ENCODE results near the gene DLX2. TPM values are rescaled to one million over a fixed set of nuclear protein-coding genes. Genes with fewer than 3 reads are reported as not detected.
A peak's percentile ranks its signal among the peaks of the same experiment; 100 is the strongest.

Gene DLX2
- total and polyA plus RNA-seq, 2 experiments from 2014 or later: 0.37 to 1.2 TPM

GRCh38 chr2:172105471-172106107 is 2.9 kb upstream of the DLX2 start:
- peak overlapping the region; percentile 71 for H3K4me2 ChIP-seq
- DNase-seq (ENCODE audit: low spot score): no peak
- peak; percentile 95 for TF ChIP-seq EZH2 (IDR thresholded peaks at IDR 0.05; ENCODE audit: borderline replicate concordance)
- no peak for TF ChIP-seq CTCF (IDR thresholded peaks at IDR 0.05; ENCODE audit: poor library complexity)
- TF ChIP-seq EZH2phosphoT487 (IDR thresholded peaks at IDR 0.05; ENCODE audit: low read depth, severe bottlenecking, unreplicated experiment): no peak
- peaks cover 33% of the 10 kb centered on the region for H3K4me1 ChIP-seq (ENCODE audit: insufficient read depth)
- H3K27me3 ChIP-seq: peaks cover 86% of the 10 kb centered on the region
- 11% methylated on average over 23 of the region's 23 CpGs for WGBS (ENCODE audit: low lambda C conversion rate, missing lambda C conversion rate)
- no peak overlapping the region for H3K4me3 ChIP-seq
- H2AFZ ChIP-seq: no peak overlapping the region
- H3K9me2 ChIP-seq (replicated peaks; ENCODE audit: insufficient read depth): no peaks in the 10 kb centered on the region
- no peaks in the 10 kb centered on the region for H3K9me3 ChIP-seq (ENCODE audit: low read depth)
- no peaks in the 10 kb centered on the region for H3K36me3 ChIP-seq (replicated peaks; ENCODE audit: insufficient read depth, low read depth)
- no peak overlapping the region for H3K27ac ChIP-seq
- no peaks in the 10 kb centered on the region for H3K79me2 ChIP-seq
- no peaks in the 10 kb centered on the region for H4K20me1 ChIP-seq (ENCODE audit: insufficient read depth, poor library complexity, severe bottlenecking)

GRCh38 chr2:172103471-172104272 is 972 bp upstream of the DLX2 start:
- H2AFZ ChIP-seq: peak overlapping the region; percentile 63

GRCh38 chr2:172101821-172102390 is 794 bp downstream of the DLX2 start:
- Histone ChIP-seq H3K36me3 (replicated peaks; ENCODE audit: insufficient read depth, low read depth) (no peaks in the 10 kb centered on the region), H3K27ac (no peak overlapping the region), H3K4me2 (peak overlapping the region; percentile 96), H3K9me2 (replicated peaks; ENCODE audit: insufficient read depth) (no peaks in the 10 kb centered on the region), H3K27me3 (peaks cover 96% of the 10 kb centered on the region), H3K79me2 (no peaks in the 10 kb centered on the region), H3K4me1 (ENCODE audit: insufficient read depth) (peaks cover 53% of the 10 kb centered on the region), H4K20me1 (ENCODE audit: insufficient read depth, poor library complexity, severe bottlenecking) (no peaks in the 10 kb centered on the region), H3K9me3 (ENCODE audit: low read depth) (no peaks in the 10 kb centered on the region), H2AFZ (peak overlapping the region; percentile 63), H3K4me3 (peak overlapping the region; percentile 59)
- TF ChIP-seq EZH2phosphoT487 (IDR thresholded peaks at IDR 0.05; ENCODE audit: low read depth, severe bottlenecking, unreplicated experiment) (peak; percentile 11), EZH2 (IDR thresholded peaks at IDR 0.05; ENCODE audit: borderline replicate concordance) (peak; percentile 72), CTCF (IDR thresholded peaks at IDR 0.05; ENCODE audit: poor library complexity) (no peak)
- no peak for DNase-seq (ENCODE audit: low spot score)
- WGBS (ENCODE audit: low lambda C conversion rate, missing lambda C conversion rate): 3% methylated on average over 33 of the region's 36 CpGs

More at GRCh38 chr2:172103471-172104272, 972 bp upstream of the DLX2 start:
- H3K9me3 ChIP-seq (ENCODE audit: low read depth): no peaks in the 10 kb centered on the region
- peak; percentile 87 for DNase-seq (ENCODE audit: low spot score)
- WGBS (ENCODE audit: low lambda C conversion rate, missing lambda C conversion rate): 5% methylated on average over 25 of the region's 25 CpGs
- H3K4me1 ChIP-seq (ENCODE audit: insufficient read depth): peaks cover 48% of the 10 kb centered on the region
- no peaks in the 10 kb centered on the region for H3K36me3 ChIP-seq (replicated peaks; ENCODE audit: insufficient read depth, low read depth)
- peak overlapping the region; percentile 59 for H3K4me3 ChIP-seq
- no peaks in the 10 kb centered on the region for H4K20me1 ChIP-seq (ENCODE audit: insufficient read depth, poor library complexity, severe bottlenecking)
- peaks cover 95% of the 10 kb centered on the region for H3K27me3 ChIP-seq
- H3K4me2 ChIP-seq: peak overlapping the region; percentile 96
- no peaks in the 10 kb centered on the region for H3K9me2 ChIP-seq (replicated peaks; ENCODE audit: insufficient read depth)
- no peak for TF ChIP-seq EZH2phosphoT487 (IDR thresholded peaks at IDR 0.05; ENCODE audit: low read depth, severe bottlenecking, unreplicated experiment)
- peak; percentile 85 for TF ChIP-seq CTCF (IDR thresholded peaks at IDR 0.05; ENCODE audit: poor library complexity)
- no peaks in the 10 kb centered on the region for H3K79me2 ChIP-seq
- H3K27ac ChIP-seq: no peak overlapping the region
